IMR-90 (cell line): ENCODE results near the gene ABCC4. TPM values are rescaled to one million over a fixed set of nuclear protein-coding genes. Genes with fewer than 3 reads are reported as not detected.

Source experiments
- ATAC-seq: fragments of 200-7000 bp; cut with Tn5 transposase; 2 replicates; pipeline ENCODE4 v1.9.1; 2020; ENCODE audit warnings: low read depth, mild to moderate bottlenecking, moderate library complexity
- BruUV-seq: library from RNA; stranded (reverse); fragments of 400-500 nt; replicated peaks from 2 replicates; lab custom pipeline; 2021; lab: Mats Ljungman, UMichigan
- CTCF ChIA-PET: fragments of 300-600 bp; formaldehyde crosslinking; extraction: SDS; loops from one replicate; lab custom pipeline; 2021; ENCODE audit warnings: antibody characterized with exemption; lab: Yijun Ruan, JAX
- POLR2A ChIA-PET: fragments of 300-600 bp; sonication (Branson Sonifier 250); formaldehyde crosslinking; loops from one replicate; lab custom pipeline; 2022; ENCODE audit warnings: antibody characterized with exemption; ENCODE audit not compliant: unreplicated experiment; lab: Charles Lee
- DNase-seq: peaks from one replicate; pipeline ENCODE4 v3.0.0; 2013
- H2AFZ ChIP-seq: replicated peaks from 2 replicates; pipeline ENCODE3; 2013; ENCODE audit warnings: low read length, mild to moderate bottlenecking; ENCODE audit not compliant: poor library complexity
- H2AK5ac ChIP-seq: 2 replicates; pipeline ENCODE4 v1.6.1; 2013; ENCODE audit warnings: low read depth, low read length, inconsistent platforms
- H2AK9ac ChIP-seq: replicated peaks from 2 replicates; pipeline ENCODE3; 2013; ENCODE audit warnings: mild to moderate bottlenecking, low read depth, low read length, moderate library complexity; ENCODE audit not compliant: poor library complexity
- H2BK120ac ChIP-seq: 2 replicates; pipeline ENCODE4 v1.6.1; 2013; ENCODE audit warnings: low read depth, low read length, inconsistent platforms
- H2BK15ac ChIP-seq: 3 replicates; pipeline ENCODE4 v1.6.1; 2013; ENCODE audit warnings: low read depth, low read length, inconsistent platforms
- H2BK20ac ChIP-seq: 2 replicates; pipeline ENCODE4 v1.6.1; 2013; ENCODE audit warnings: low read depth, mild to moderate bottlenecking, inconsistent platforms, low read length, moderate library complexity
- H2BK5ac ChIP-seq: 2 replicates; pipeline ENCODE4 v1.6.1; 2013; ENCODE audit warnings: mild to moderate bottlenecking, low read depth, low read length, inconsistent platforms; ENCODE audit not compliant: poor library complexity, severe bottlenecking
- H3K14ac ChIP-seq: replicated peaks from 2 replicates; pipeline ENCODE4 v1.6.1; 2013; ENCODE audit warnings: low read depth, low read length, inconsistent platforms
- H3K18ac ChIP-seq: 2 replicates; pipeline ENCODE4 v1.6.1; 2013; ENCODE audit warnings: low read depth, low read length, control low read depth
- H3K23ac ChIP-seq: 2 replicates; pipeline ENCODE4 v1.6.1; 2013; ENCODE audit warnings: low read depth, low read length, inconsistent platforms
- H3K27ac ChIP-seq: 2 replicates; pipeline ENCODE4 v1.5.1; 2013; ENCODE audit warnings: mild to moderate bottlenecking, control low read depth, low read length; ENCODE audit not compliant: insufficient read depth
- H3K27me3 ChIP-seq: 2 replicates; pipeline ENCODE4 v1.6.1; 2013; ENCODE audit warnings: low read length; ENCODE audit not compliant: control insufficient read depth, insufficient read depth
- H3K36me3 ChIP-seq: 2 replicates; pipeline ENCODE4 v1.6.1; 2013; ENCODE audit warnings: low read length, mixed read lengths; ENCODE audit not compliant: control insufficient read depth, insufficient read depth
- H3K4ac ChIP-seq: 2 replicates; pipeline ENCODE4 v1.6.1; 2013; ENCODE audit warnings: low read depth, low read length, inconsistent platforms
- H3K4me1 ChIP-seq: 2 replicates; pipeline ENCODE4 v1.6.1; 2013; ENCODE audit warnings: low read length, mixed read lengths; ENCODE audit not compliant: control insufficient read depth, insufficient read depth
- H3K4me2 ChIP-seq: 2 replicates; pipeline ENCODE4 v1.6.1; 2013; ENCODE audit warnings: low read depth, mild to moderate bottlenecking, control low read depth, low read length, moderate library complexity
- H3K4me3 ChIP-seq: 2 replicates; pipeline ENCODE4 v1.5.1; 2013; ENCODE audit warnings: low read depth, mild to moderate bottlenecking, control low read depth, low read length, moderate library complexity; ENCODE audit not compliant: insufficient read depth
- H3K56ac ChIP-seq: 2 replicates; pipeline ENCODE4 v1.6.1; 2013; ENCODE audit warnings: low read length, inconsistent platforms; ENCODE audit not compliant: insufficient read depth; ENCODE audit errors: extremely low read depth
- H3K79me1 ChIP-seq, 2 experiments: 2 replicates each; pipeline ENCODE4 v1.6.1; 2013; ENCODE audit warnings: low read length in 2 of 2, inconsistent platforms in 1 of 2, low read depth in 1 of 2
- H3K9ac ChIP-seq: 2 replicates; pipeline ENCODE4 v1.6.1; 2013; ENCODE audit warnings: low read depth, low read length, control low read depth
- H3K9me1 ChIP-seq: 2 replicates; pipeline ENCODE4 v1.6.1; 2013; ENCODE audit warnings: low read length, inconsistent platforms; ENCODE audit not compliant: insufficient read depth
- H3K9me3 ChIP-seq: 2 replicates; pipeline ENCODE4 v1.6.1; 2013; ENCODE audit warnings: low read length; ENCODE audit not compliant: control insufficient read depth, insufficient read depth
- H4K20me1 ChIP-seq: 2 replicates; pipeline ENCODE4 v1.6.1; 2013; ENCODE audit warnings: low read length, inconsistent platforms; ENCODE audit not compliant: insufficient read depth
- H4K5ac ChIP-seq: 2 replicates; pipeline ENCODE4 v1.6.1; 2013; ENCODE audit warnings: mild to moderate bottlenecking, low read depth, low read length, control low read depth
- H4K8ac ChIP-seq, 2 experiments: 2 replicates each; pipeline ENCODE4 v1.6.1; 2013; ENCODE audit warnings: low read depth in 2 of 2, low read length in 2 of 2, control low read depth in 1 of 2, inconsistent platforms in 1 of 2
- H4K91ac ChIP-seq: 2 replicates; pipeline ENCODE4 v1.6.1; 2013; ENCODE audit warnings: low read depth, low read length, inconsistent platforms; ENCODE audit not compliant: insufficient read depth
- BHLHE40 ChIP-seq: fragments of 150-350 bp; IDR thresholded peaks from 2 replicates; pipeline ENCODE4 v1.6.1; 2016; ENCODE audit warnings: mild to moderate bottlenecking, low read depth, low read length
- CEBPB ChIP-seq: IDR thresholded peaks from 2 replicates; pipeline ENCODE4 v1.6.1; 2012; ENCODE audit warnings: low read depth, low read length, improper control_type of control experiment
- CHD1 ChIP-seq: IDR thresholded peaks from 2 replicates; pipeline ENCODE4 v1.6.1; 2012; ENCODE audit warnings: low read depth, low read length, improper control_type of control experiment
- CTCF ChIP-seq: conservative IDR thresholded peaks from 2 replicates; pipeline ENCODE4 v1.5.1; 2012; ENCODE audit warnings: mild to moderate bottlenecking, low read depth, low read length, improper control_type of control experiment
- FOS ChIP-seq: fragments of 150-350 bp; IDR thresholded peaks from 2 replicates; pipeline ENCODE4 v1.6.1; 2016; ENCODE audit warnings: low read depth, low read length
- MAFK ChIP-seq: IDR thresholded peaks from 2 replicates; pipeline ENCODE4 v1.6.1; 2012; ENCODE audit warnings: low read depth, low read length, improper control_type of control experiment
- RFX5 ChIP-seq: IDR thresholded peaks from 2 replicates; pipeline ENCODE4 v1.8.0; 2012; ENCODE audit warnings: low read depth, mild to moderate bottlenecking, low read length, moderate library complexity
- SMC3 ChIP-seq: fragments of 150-350 bp; IDR thresholded peaks from 2 replicates; pipeline ENCODE4 v1.6.1; 2016; ENCODE audit warnings: low read depth, mild to moderate bottlenecking, antibody characterized with exemption, low read length, moderate library complexity
- WGBS, 2 experiments: methylation state at CpG; one replicate each; pipeline versions ENCODE4 v1.1.5 to v1.1.7; 2013; ENCODE audit warnings: missing lambda C conversion rate in 2 of 2; ENCODE audit not compliant: insufficient read length in 1 of 2; ENCODE audit errors: extremely low coverage in 2 of 2; 5-methylcytosine and 5-hydroxymethylcytosine counted together
- dilution Hi-C: fragments of 300-500 bp; cut with HindIII; formaldehyde crosslinking; loops from one replicate; pipeline ENCODE4 v1.14.3; 2018; ENCODE audit warnings: low sequenced_read_pairs; ENCODE audit not compliant: unreplicated experiment
- in situ Hi-C: fragments of 300-500 bp; cut with MboI; formaldehyde crosslinking; loops from 3 replicates; pipeline ENCODE4 v1.14.3; 2019; ENCODE audit warnings: low sequenced_read_pairs, inconsistent platforms, mixed read lengths
- intact Hi-C: fragments of 100-400 bp; cut with micrococcal nuclease; formaldehyde crosslinking; loops from 2 replicates; pipeline ENCODE4 v1.10.0; 2022
- polyA plus RNA-seq, 3 experiments: library from polyadenylated mRNA; depleted of rRNA; stranded (reverse); fragments of >200 nt; gene quantifications; 2 replicates each; pipeline ENCODE4 v1.2.3, GENCODE V29; 2012; ENCODE audit warnings: low replicate concordance in 1 of 3
- total RNA-seq: library from RNA; depleted of rRNA; stranded (reverse); fragments of >200 nt; gene quantifications from 2 replicates; pipeline ENCODE4 v1.2.3, GENCODE V29; 2012
- TF ChIP-seq, protein P1 (sequence below): fragments of 150-350 bp; IDR thresholded peaks from 2 replicates; pipeline ENCODE4 v1.6.1; 2017; ENCODE audit warnings: mild to moderate bottlenecking, antibody characterized with exemption, low read length, low read depth

Gene ABCC4
- total and polyA plus RNA-seq, 2 of the 4 experiments (the other 2 are of a cell fraction): 16.6 to 41.4 TPM

DNA sequence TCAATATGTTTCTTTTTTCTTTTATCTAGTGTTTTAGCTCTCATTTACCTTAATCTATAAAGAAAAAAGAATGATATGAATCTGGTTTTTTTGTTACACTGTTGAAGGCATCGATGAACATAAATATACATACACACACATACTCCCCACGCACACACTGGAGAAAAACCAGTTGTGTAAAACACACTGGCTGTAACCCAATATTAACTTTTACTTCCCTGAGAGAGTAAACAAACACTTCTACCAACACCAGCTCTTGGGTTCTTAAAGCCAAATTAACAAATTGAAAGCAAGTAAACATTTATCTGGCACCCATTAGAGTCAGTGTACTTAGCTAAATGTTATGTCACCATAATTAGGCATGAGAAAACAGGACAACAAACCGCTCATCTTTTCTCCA is 145.7 kb downstream of the ABCC4 start:
- Histone ChIP-seq H4K91ac (no peak overlapping the region), H3K27ac (no peak overlapping the region), H3K4me2 (no peak overlapping the region), H3K9me1 (peaks cover 6% of the 10 kb centered on the region; the same call in 1 of the 2 replicates), H3K36me3 (peaks cover 24% of the 10 kb centered on the region), H3K4me1 (peaks cover 8% of the 10 kb centered on the region), H3K4ac (no peak overlapping the region), H3K56ac (no peak overlapping the region), H4K5ac (no peak overlapping the region), H2BK20ac (no peak overlapping the region), H3K27me3 (no peaks in the 10 kb centered on the region), H3K4me3 (no peak overlapping the region), H2AFZ (no peak overlapping the region), H4K20me1 (peaks cover 4% of the 10 kb centered on the region; the same call in 1 of the 2 replicates), H3K23ac (no peak overlapping the region), H3K18ac (no peak overlapping the region), H3K9ac (no peak overlapping the region), H3K14ac (no peak overlapping the region), H3K9me3 (no peaks in the 10 kb centered on the region), H2AK5ac (no peak overlapping the region), H2BK15ac (no peak overlapping the region), H2BK120ac (no peak overlapping the region), H2BK5ac (no peak overlapping the region), H2AK9ac (no peak overlapping the region), H4K8ac (no peak overlapping the region), H3K79me1 (peaks cover 7 to 17% of the 10 kb centered on the region in 2 experiments; a peak in 2 of 4 replicates)
- intact Hi-C loops: no loop called here
- WGBS, 2 experiments: no CpG with 5 or more reads among the region's 3 CpGs
- in situ Hi-C loops: no loop called here
- POLR2A ChIA-PET: no interaction called here
- ATAC-seq (no peak), DNase-seq (no peak)
- TF ChIP-seq, protein P1, sequence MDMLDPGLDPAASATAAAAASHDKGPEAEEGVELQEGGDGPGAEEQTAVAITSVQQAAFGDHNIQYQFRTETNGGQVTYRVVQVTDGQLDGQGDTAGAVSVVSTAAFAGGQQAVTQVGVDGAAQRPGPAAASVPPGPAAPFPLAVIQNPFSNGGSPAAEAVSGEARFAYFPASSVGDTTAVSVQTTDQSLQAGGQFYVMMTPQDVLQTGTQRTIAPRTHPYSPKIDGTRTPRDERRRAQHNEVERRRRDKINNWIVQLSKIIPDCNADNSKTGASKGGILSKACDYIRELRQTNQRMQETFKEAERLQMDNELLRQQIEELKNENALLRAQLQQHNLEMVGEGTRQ: no peak
- no peak for TF ChIP-seq FOS
- no peak for TF ChIP-seq SMC3
- TF ChIP-seq CEBPB: no peak
- TF ChIP-seq CTCF: no peak
- no peak for TF ChIP-seq RFX5
- no peak for TF ChIP-seq BHLHE40
- no peak for TF ChIP-seq MAFK
- no peak for TF ChIP-seq CHD1
- dilution Hi-C loops: no loop called here
- CTCF ChIA-PET: interaction anchor here (0.6 kb wide), 1 partner anchor 100 kb away, joined by 3 read pairs; no protein-coding TSS in a partner anchor
- no TSS peak for BruUV-seq
